Fibroblast of lung (primary cell): ENCODE results near the gene GNG5. TPM values are rescaled to one million over a fixed set of nuclear protein-coding genes. Genes with fewer than 3 reads are reported as not detected.

Source experiments
- DNase-seq, 2 donors: peaks; one replicate each; pipeline versions ENCODE4 v3.0.0 to v3.0.0-alpha.2; 2010; ENCODE audit warnings: low read depth in 2 of 2
- H2AFZ ChIP-seq: 2 replicates; pipeline ENCODE4 v1.5.1; 2012; ENCODE audit warnings: low read length, control low read depth, inconsistent platforms
- H3K27ac ChIP-seq: 2 replicates; pipeline ENCODE4 v1.5.1; 2011; ENCODE audit warnings: low read length, control low read depth; ENCODE audit not compliant: insufficient read depth
- H3K27me3 ChIP-seq: 2 replicates; pipeline ENCODE4 v1.5.1; 2011; ENCODE audit warnings: mild to moderate bottlenecking, low read length; ENCODE audit not compliant: control insufficient read depth, insufficient read depth
- H3K36me3 ChIP-seq: 2 replicates; pipeline ENCODE4 v1.5.1; 2011; ENCODE audit warnings: low read length; ENCODE audit not compliant: control insufficient read depth, insufficient read depth
- H3K4me1 ChIP-seq: 2 replicates; pipeline ENCODE4 v1.5.1; 2011; ENCODE audit warnings: low read length; ENCODE audit not compliant: control insufficient read depth, insufficient read depth; ENCODE audit errors: extremely low read depth
- H3K4me2 ChIP-seq: 2 replicates; pipeline ENCODE4 v1.5.1; 2011; ENCODE audit warnings: low read length, control low read depth; ENCODE audit not compliant: insufficient read depth; ENCODE audit errors: extremely low read depth
- H3K4me3 ChIP-seq, 4 experiments: fragments of 200-600 bp in 1 of 4; sonication (generic) in 1 of 4; replicated peaks in 1 of 4; 2 replicates each; pipeline ENCODE4 v1.5.1; 2011 to 2016; ENCODE audit warnings: low read length in 4 of 4, low read depth in 3 of 4, mild to moderate bottlenecking in 3 of 4, control low read depth in 2 of 4, inconsistent platforms in 1 of 4, mixed read lengths in 1 of 4; ENCODE audit not compliant: insufficient read depth in 1 of 4; ENCODE audit errors: control extremely low read depth in 1 of 4
- H3K79me2 ChIP-seq: 2 replicates; pipeline ENCODE4 v1.5.1; 2012; ENCODE audit warnings: mild to moderate bottlenecking, low read length, inconsistent platforms; ENCODE audit not compliant: control insufficient read depth, insufficient read depth
- H3K9ac ChIP-seq: 2 replicates; pipeline ENCODE4 v1.5.1; 2011; ENCODE audit warnings: mild to moderate bottlenecking, low read length, control low read depth; ENCODE audit not compliant: insufficient read depth
- H3K9me3 ChIP-seq: 2 replicates; pipeline ENCODE4 v1.5.1; 2012; ENCODE audit warnings: low read depth, low read length; ENCODE audit not compliant: control insufficient read depth, insufficient read depth
- H4K20me1 ChIP-seq: 2 replicates; pipeline ENCODE4 v1.5.1; 2011; ENCODE audit warnings: low read length; ENCODE audit not compliant: control insufficient read depth, insufficient read depth; ENCODE audit errors: extremely low read depth
- EZH2 ChIP-seq: IDR thresholded peaks from 2 replicates; pipeline ENCODE4 v1.5.1; 2012; ENCODE audit warnings: low read length, control low read depth, mild to moderate bottlenecking; ENCODE audit errors: missing control alignments
- polyA plus RNA-seq, 2 donors: library from polyadenylated mRNA; depleted of rRNA in 1 of 2; stranded (reverse) in 1 of 2; unstranded in 1 of 2; fragments of >200 nt; gene quantifications; 2 replicates each; pipeline ENCODE4 v1.2.1, GENCODE V29; 2011 to 2012; ENCODE audit warnings: missing spikeins in 1 of 2
- total RNA-seq: library from RNA; depleted of rRNA; stranded (reverse); fragments of >200 nt; gene quantifications from 2 replicates; pipeline ENCODE4 v1.2.1, GENCODE V29; 2014
- TF ChIP-seq, protein P1 (sequence below), 2 donors: IDR thresholded peaks in 1 of 2; conservative IDR thresholded peaks in 1 of 2; 1 replicate in 1 of 2; 2 replicates in 1 of 2; pipeline ENCODE4 v1.5.1; 2011 to 2012; ENCODE audit warnings: low read length in 2 of 2, control low read depth in 1 of 2, inconsistent platforms in 1 of 2, low read depth in 1 of 2, mild to moderate bottlenecking in 1 of 2

Gene GNG5
- total and polyA plus RNA-seq, 2 donors (not counting 1 experiment from before 2014, with no cell fraction given) = 13.7 to 59.4 TPM

DNA sequence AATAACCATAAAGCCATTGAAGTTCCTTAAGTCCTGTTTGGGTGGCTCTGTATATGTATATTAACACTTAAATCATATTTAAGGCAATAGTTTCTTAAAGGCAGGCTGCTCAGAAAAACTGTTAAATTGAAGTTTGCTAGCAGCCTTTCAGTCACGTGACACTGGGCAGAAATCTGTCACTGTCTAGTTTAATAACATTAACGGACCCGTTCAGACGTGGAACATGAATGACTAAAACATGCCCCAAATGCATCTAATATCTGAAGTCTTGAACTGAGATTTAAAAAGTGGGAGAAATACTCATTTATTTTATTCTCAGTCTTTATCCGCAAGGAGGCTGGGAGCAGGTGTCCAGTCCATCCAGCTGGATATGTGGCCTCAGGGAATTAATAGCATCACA, 3.5 kb downstream of the GNG5 start:
- Histone ChIP-seq H3K4me1 (no peaks in the 10 kb centered on the region), H3K4me2 (peak overlapping the region; percentile 83), H3K27ac (no peak overlapping the region), H3K79me2 (peaks cover 66% of the 10 kb centered on the region), H3K9ac (no peak overlapping the region), H3K4me3 (peak overlapping the region in 2 of 4 experiments; percentile 94 to 96), H3K36me3 (peaks cover 5% of the 10 kb centered on the region), H2AFZ (no peak overlapping the region), H3K9me3 (no peaks in the 10 kb centered on the region), H3K27me3 (no peaks in the 10 kb centered on the region), H4K20me1 (no peaks in the 10 kb centered on the region)
- DNase-seq = no peak
- TF ChIP-seq, protein P1, sequence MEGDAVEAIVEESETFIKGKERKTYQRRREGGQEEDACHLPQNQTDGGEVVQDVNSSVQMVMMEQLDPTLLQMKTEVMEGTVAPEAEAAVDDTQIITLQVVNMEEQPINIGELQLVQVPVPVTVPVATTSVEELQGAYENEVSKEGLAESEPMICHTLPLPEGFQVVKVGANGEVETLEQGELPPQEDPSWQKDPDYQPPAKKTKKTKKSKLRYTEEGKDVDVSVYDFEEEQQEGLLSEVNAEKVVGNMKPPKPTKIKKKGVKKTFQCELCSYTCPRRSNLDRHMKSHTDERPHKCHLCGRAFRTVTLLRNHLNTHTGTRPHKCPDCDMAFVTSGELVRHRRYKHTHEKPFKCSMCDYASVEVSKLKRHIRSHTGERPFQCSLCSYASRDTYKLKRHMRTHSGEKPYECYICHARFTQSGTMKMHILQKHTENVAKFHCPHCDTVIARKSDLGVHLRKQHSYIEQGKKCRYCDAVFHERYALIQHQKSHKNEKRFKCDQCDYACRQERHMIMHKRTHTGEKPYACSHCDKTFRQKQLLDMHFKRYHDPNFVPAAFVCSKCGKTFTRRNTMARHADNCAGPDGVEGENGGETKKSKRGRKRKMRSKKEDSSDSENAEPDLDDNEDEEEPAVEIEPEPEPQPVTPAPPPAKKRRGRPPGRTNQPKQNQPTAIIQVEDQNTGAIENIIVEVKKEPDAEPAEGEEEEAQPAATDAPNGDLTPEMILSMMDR (conservative IDR thresholded peaks at IDR 0.05 in 1 of 2, IDR thresholded peaks at IDR 0.05 in 1 of 2; ENCODE audit: low read depth in 1 of 2, low read length in 2 of 2) = no peak
- no peak for TF ChIP-seq EZH2

GRCh38 chr1:84497631-84498275, 8.6 kb downstream of the GNG5 start:
- Histone ChIP-seq H3K9me3 (no peaks in the 10 kb centered on the region), H3K27ac (no peak overlapping the region), H3K9ac (no peak overlapping the region), H3K4me2 (no peak overlapping the region), H3K27me3 (no peaks in the 10 kb centered on the region), H4K20me1 (no peaks in the 10 kb centered on the region), H3K4me3 (no peak overlapping the region), H3K4me1 (no peaks in the 10 kb centered on the region), H2AFZ (no peak overlapping the region), H3K79me2 (peaks cover 36% of the 10 kb centered on the region), H3K36me3 (peaks cover 6% of the 10 kb centered on the region)
- no peak for TF ChIP-seq EZH2
- TF ChIP-seq, protein P1 (conservative IDR thresholded peaks at IDR 0.05 in 1 of 2, IDR thresholded peaks at IDR 0.05 in 1 of 2; ENCODE audit: low read depth in 1 of 2, low read length in 2 of 2) = no peak
- DNase-seq = no peak

- H3K4me1 ChIP-seq = no peaks in the 10 kb centered on the region
- H4K20me1 ChIP-seq = no peaks in the 10 kb centered on the region
- no peak overlapping the region for H2AFZ ChIP-seq
- H3K36me3 ChIP-seq = peaks cover 8% of the 10 kb centered on the region
- H3K4me2 ChIP-seq = no peak overlapping the region
- H3K9ac ChIP-seq = no peak overlapping the region
- no peak overlapping the region for H3K4me3 ChIP-seq
- DNase-seq = no peak
- H3K27ac ChIP-seq = no peak overlapping the region
- no peaks in the 10 kb centered on the region for H3K9me3 ChIP-seq
- TF ChIP-seq, protein P1 (conservative IDR thresholded peaks at IDR 0.05 in 1 of 2, IDR thresholded peaks at IDR 0.05 in 1 of 2; ENCODE audit: low read depth in 1 of 2, low read length in 2 of 2) = no peak
- no peak for TF ChIP-seq EZH2
- H3K79me2 ChIP-seq = peaks cover 25% of the 10 kb centered on the region
- no peaks in the 10 kb centered on the region for H3K27me3 ChIP-seq
These were observed 9.9 kb downstream of the GNG5 start for GRCh38 chr1:84496498-84496897.
